COLO829 (cell line): Measurements from ENCODE around the gene CSNK1A1L.
A peak's percentile ranks its signal among the peaks of the same experiment; 100 is the strongest.
"Not testable (repeated sequence)": the region's sequence is repeated elsewhere in the genome, so short reads cannot be mapped to it uniquely, and the experiment has no call there.

Experiments
- DNase-seq: peaks from one replicate; pipeline ENCODE4 v3.0.0; 2012; ENCODE audit warnings: low spot score

Gene CSNK1A1L

DNA sequence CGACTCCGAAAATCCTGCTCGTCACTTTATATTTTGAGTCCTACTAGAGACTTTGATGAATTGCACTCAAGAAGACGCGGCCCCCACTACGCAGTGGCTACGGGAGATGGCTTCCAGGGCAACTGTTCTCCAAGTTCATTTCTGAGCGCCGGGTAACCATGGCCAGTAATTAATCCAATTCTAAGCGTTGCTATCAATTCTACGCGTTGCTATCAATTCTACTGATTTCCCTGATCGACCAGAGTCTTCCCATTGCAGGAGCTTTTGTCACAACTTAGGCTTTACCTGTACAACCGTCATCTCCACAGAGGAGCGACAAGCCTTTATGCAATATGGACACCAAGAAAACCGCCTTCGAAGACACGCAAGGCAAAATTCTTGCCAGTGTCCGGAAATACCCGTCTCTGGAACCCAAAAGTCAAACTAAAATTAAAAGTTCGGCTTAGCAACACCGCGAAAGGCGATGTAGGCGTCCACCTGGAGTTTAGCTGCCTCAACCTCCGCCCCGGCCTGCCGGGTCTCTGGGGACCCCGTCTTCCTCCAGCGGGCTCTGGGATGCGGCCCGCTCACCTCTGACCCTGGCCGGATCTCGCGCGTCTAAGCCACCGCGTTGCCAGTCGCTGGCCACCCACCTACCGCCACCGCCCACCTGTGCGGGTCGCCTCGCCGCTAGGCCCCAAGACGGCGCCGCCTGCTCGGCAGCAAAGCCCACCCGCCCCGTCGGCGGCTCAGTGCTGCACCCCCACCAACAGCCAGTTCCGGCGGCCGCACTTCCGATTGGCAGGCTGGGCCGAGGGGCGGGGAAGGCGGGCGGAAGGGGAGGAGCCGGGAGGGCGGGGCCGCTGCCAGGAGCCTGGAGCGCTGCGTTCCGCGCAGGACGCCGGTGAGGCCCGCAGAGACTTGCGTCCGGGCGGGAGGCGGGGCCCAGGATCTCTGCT is 46.3 kb downstream of the CSNK1A1L start, which contains the start of gene SUPT20H:
TSS of gene SUPT20H (minus strand) at position 779 of the 938 bp plus-strand sequence. CDS start 8,198 bp downstream, outside the sequence.
- peak; percentile 72 for DNase-seq

GRCh38 chr13:37056228-37056627 is 49.2 kb downstream of the CSNK1A1L start:
- DNase-seq = not testable (repeated sequence)
